Lower leg skin (tissue), 3 donors: ENCODE data around the gene TMED8.

Experiments used
- POLR2A ChIP-seq, 2 donors: fragments of 450-650 bp; IDR thresholded peaks; one replicate each; pipeline ENCODE4 v1.6.1; 2016 to 2017; ENCODE audit warnings: antibody characterized with exemption in 2 of 2, mild to moderate bottlenecking in 1 of 2, moderate library complexity in 1 of 2
- TF ChIP-seq, protein P1 (sequence below), 3 donors: fragments of 450-650 bp; IDR thresholded peaks; one replicate each; pipeline ENCODE4 v1.5.1; 2016; ENCODE audit warnings: antibody characterized with exemption in 3 of 3, mild to moderate bottlenecking in 3 of 3, moderate library complexity in 2 of 3

DNA sequence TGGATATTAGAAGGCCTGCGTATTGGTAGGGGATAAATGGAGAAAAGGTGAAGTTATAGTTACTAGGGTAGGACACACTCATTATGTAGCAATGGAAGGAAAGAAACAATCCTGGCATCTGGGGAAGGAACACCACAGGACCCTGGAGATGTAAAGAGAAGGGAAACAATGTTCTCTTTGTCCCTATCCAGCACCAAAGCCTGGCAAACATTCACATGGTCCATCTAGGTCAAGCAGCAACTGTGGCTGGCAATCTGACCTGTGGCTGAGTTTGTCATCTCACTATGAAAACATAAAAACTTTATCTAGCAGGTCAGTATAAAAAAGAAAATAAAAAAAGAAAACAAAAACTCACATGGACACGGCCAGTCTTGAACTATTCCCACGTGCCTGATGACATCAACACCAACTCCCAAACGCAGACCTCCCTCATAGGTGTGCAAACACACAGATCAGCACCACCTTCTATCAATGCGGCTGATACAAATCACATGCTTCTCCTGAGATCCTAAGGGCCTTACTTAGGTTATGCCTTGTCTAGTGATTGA lies 58.8 kb downstream of the TMED8 start:
- TF ChIP-seq, protein P1, sequence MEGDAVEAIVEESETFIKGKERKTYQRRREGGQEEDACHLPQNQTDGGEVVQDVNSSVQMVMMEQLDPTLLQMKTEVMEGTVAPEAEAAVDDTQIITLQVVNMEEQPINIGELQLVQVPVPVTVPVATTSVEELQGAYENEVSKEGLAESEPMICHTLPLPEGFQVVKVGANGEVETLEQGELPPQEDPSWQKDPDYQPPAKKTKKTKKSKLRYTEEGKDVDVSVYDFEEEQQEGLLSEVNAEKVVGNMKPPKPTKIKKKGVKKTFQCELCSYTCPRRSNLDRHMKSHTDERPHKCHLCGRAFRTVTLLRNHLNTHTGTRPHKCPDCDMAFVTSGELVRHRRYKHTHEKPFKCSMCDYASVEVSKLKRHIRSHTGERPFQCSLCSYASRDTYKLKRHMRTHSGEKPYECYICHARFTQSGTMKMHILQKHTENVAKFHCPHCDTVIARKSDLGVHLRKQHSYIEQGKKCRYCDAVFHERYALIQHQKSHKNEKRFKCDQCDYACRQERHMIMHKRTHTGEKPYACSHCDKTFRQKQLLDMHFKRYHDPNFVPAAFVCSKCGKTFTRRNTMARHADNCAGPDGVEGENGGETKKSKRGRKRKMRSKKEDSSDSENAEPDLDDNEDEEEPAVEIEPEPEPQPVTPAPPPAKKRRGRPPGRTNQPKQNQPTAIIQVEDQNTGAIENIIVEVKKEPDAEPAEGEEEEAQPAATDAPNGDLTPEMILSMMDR (IDR thresholded peaks at IDR 0.05), result no peak
- TF ChIP-seq POLR2A (IDR thresholded peaks at IDR 0.05), result no peak
